ENCODE measurements around the gene BACE2. TPM values are rescaled to one million over a fixed set of nuclear protein-coding genes. Genes with fewer than 3 reads are reported as not detected.

The BACE2 gene
- total RNA-seq, 1 donor from 2014 or later, result 16.0 TPM

DNA sequence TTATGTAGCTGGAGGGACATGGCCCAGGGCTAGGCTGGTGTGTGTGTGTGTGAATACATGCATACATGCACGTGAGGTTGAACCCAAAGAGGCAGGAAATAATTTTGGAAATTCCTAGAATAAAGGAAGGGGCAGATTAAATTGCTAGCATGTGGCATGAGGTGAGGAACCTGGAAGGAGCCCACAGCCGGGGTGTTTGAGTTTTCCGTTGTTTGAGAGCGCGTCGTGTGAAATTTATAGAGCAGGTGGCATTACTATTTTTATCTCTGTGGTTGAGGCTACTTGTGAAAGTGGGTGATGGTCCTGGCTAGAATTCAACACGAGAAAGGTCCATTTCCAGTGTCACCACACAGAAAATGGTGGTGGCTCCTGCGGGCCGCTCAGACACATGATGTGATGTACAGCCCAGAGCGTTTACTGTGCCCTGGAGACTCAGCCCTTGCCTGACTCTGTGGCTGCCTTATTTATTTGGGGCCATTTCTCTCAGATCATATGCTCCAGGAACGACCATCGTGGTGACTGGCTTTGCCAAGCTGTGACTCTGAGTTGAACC is 48.0 kb downstream of the BACE2 start:
- Histone ChIP-seq H3K27ac (replicated peaks) (no peak overlapping the region), H3K4me3 (no peak overlapping the region), H3K4me1 (peaks cover 7% of the 10 kb centered on the region), H3K27me3 (ENCODE audit: low read depth) (no peaks in the 10 kb centered on the region), H3K36me3 (peaks cover under 1% of the 10 kb centered on the region), H3K9me3 (replicated peaks) (no peaks in the 10 kb centered on the region)
- intact Hi-C loops (cut with micrococcal nuclease), result no loop called here
- TF ChIP-seq, protein P1, sequence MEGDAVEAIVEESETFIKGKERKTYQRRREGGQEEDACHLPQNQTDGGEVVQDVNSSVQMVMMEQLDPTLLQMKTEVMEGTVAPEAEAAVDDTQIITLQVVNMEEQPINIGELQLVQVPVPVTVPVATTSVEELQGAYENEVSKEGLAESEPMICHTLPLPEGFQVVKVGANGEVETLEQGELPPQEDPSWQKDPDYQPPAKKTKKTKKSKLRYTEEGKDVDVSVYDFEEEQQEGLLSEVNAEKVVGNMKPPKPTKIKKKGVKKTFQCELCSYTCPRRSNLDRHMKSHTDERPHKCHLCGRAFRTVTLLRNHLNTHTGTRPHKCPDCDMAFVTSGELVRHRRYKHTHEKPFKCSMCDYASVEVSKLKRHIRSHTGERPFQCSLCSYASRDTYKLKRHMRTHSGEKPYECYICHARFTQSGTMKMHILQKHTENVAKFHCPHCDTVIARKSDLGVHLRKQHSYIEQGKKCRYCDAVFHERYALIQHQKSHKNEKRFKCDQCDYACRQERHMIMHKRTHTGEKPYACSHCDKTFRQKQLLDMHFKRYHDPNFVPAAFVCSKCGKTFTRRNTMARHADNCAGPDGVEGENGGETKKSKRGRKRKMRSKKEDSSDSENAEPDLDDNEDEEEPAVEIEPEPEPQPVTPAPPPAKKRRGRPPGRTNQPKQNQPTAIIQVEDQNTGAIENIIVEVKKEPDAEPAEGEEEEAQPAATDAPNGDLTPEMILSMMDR (IDR thresholded peaks at IDR 0.05; ENCODE audit: borderline replicate concordance), result no peak
- no peak for DNase-seq

DNA sequence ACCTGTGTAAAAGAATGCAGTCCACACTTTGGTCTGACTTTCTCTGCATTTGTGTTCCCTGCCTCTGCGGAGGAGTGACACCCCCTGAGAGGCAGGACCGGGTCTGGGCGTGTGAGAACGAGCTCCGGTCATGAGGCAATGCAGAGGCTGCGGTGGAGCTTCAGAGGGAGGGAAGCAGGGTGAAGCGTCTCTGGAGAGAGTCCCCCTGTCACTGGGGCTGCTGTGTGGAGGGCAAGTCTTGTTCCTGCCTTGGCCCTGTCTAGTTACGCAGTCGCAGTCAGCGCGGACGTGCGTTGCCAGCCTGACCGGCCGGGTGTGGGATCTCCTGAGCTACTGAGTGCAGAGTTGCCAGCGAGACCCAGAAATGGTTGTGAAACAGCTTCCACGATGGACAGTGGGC is 48.5 kb downstream of the BACE2 start:
- DNase-seq, result no peak
- Histone ChIP-seq H3K9me3 (replicated peaks) (no peaks in the 10 kb centered on the region), H3K27ac (replicated peaks) (peak overlapping the region; percentile 48), H3K27me3 (ENCODE audit: low read depth) (no peaks in the 10 kb centered on the region), H3K36me3 (no peaks in the 10 kb centered on the region), H3K4me1 (peaks cover 7% of the 10 kb centered on the region), H3K4me3 (no peak overlapping the region)
- intact Hi-C loops (cut with micrococcal nuclease), result no loop called here
- TF ChIP-seq, protein P1 (IDR thresholded peaks at IDR 0.05; ENCODE audit: borderline replicate concordance), result no peak

DNA sequence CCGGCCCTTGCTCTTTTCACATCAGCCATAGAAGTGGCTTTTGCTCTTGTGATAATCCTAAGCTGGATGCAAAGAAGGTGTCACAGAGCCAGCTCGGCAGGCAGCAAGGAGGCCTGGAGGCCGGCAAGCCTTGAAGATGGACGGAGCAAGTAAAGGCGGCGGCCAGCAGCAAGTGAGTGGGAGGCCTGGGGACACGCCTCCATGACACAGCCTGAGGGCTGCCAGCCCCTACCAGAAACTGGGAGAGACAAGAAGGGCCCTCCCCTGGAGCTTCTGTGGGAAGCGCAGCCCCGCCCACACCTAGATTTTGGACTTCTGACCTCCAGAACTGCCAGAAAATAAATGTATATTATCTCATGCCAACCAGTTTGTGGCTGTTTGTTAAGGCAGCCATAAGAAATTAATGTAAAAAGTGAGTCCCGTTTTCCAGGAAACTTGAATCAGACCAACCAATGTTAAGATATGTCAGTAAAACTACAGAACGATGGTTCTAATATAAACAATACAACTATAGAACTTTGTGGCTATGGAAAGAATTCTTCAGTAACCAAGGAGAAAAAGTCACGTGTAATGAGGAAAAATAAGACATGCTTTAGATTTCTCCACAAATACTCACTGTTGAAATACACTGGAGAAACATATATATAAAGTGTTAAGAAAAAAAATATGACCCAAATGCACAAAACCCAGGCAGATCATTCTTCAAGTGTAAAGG is 49.9 kb downstream of the BACE2 start:
- Histone ChIP-seq H3K4me1 (peaks cover 7% of the 10 kb centered on the region), H3K9me3 (replicated peaks) (no peaks in the 10 kb centered on the region), H3K27me3 (ENCODE audit: low read depth) (no peaks in the 10 kb centered on the region), H3K4me3 (no peak overlapping the region), H3K27ac (replicated peaks) (peak overlapping the region; percentile 48), H3K36me3 (no peaks in the 10 kb centered on the region)
- DNase-seq, result peak; percentile 64
- intact Hi-C loops (cut with micrococcal nuclease), result no loop called here
- TF ChIP-seq, protein P1 (IDR thresholded peaks at IDR 0.05; ENCODE audit: borderline replicate concordance), result no peak

DNA sequence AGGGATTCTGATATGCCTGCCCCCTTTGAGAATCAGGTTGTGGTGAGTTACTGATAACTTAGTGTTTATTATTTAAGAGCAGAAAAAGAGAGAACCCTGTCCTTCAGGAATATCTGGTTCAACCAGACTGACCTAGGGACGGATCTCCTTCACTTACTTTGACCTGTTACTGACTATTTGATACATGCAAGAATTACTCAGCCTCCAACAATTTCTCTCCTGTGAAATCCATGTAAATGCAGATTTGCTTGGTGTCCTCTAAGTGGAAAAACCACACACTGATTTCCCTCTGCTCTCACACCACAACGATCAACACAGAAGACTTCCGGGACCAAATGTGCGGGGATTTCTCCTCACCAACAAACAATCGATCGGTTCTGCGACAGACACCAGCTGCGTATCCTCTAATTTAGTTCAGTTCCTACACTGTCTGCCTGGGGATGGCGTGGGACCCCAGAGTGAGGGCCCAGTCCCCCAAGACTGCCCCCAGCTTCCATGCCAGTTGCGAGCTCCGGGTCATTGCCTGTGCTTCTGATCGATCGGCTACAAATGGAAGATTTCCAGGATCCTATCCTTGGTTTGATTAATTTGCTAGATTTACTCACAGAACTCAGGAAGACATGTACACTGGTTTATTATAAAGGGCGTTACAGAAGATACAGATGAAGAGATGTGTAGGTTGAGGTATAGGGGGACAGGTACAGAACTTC is 51.7 kb downstream of the BACE2 start:
- TF ChIP-seq, protein P1 (IDR thresholded peaks at IDR 0.05; ENCODE audit: borderline replicate concordance), result no peak
- DNase-seq, result no peak
- Histone ChIP-seq H3K4me3 (no peak overlapping the region), H3K27ac (replicated peaks) (no peak overlapping the region), H3K36me3 (no peaks in the 10 kb centered on the region), H3K4me1 (peaks cover 7% of the 10 kb centered on the region), H3K9me3 (replicated peaks) (no peaks in the 10 kb centered on the region), H3K27me3 (ENCODE audit: low read depth) (no peaks in the 10 kb centered on the region)
- intact Hi-C loops (cut with micrococcal nuclease), result no loop called here

DNA sequence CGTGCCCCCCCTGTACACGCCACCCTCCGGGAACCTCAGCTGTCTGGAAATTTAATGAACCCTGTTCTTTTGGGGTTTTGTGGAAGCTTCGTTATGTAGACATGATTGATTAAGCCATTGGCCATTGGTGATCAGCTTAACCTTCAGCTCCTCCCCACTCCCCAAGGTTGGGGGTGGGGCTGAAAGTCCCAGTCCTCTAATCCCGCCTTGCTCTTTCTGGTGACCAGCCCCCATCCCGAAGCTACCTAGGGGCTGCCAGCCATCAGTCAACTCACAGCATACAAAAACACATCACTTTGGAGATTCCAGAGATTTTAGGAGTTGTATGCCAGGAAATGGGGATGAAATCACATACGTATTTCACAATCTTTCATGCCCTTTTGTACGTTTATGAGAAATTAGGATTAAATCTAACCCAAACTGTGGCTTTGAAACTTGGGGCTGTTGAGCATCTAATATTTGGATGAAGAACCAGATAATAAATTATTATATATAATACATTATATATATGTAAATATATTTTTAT is 52.3 kb downstream of the BACE2 start:
- TF ChIP-seq, protein P1 (IDR thresholded peaks at IDR 0.05; ENCODE audit: borderline replicate concordance), result no peak
- no peaks in the 10 kb centered on the region for H3K9me3 ChIP-seq (replicated peaks)
- H3K4me1 ChIP-seq, result peaks cover 2% of the 10 kb centered on the region
- no peaks in the 10 kb centered on the region for H3K36me3 ChIP-seq
- H3K27me3 ChIP-seq (ENCODE audit: low read depth), result no peaks in the 10 kb centered on the region
- no peak for DNase-seq
- H3K4me3 ChIP-seq, result no peak overlapping the region
- H3K27ac ChIP-seq (replicated peaks), result no peak overlapping the region
- intact Hi-C loops (cut with micrococcal nuclease), result no loop called here

All from left ventricle myocardium inferior (tissue), 1 donor.